Activated CD4-positive, CD25-positive, alpha-beta regulatory T cell treated with anti-CD3 and anti-CD28 coated beads, Interleukin-2, amount 50 U/mL, for 72 hours (primary cell): ENCODE data around the gene NT5C1B.

Experiments used
- DNase-seq: peaks from one replicate; pipeline ENCODE4 v3.0.0; 2021

Gene NT5C1B

DNA sequence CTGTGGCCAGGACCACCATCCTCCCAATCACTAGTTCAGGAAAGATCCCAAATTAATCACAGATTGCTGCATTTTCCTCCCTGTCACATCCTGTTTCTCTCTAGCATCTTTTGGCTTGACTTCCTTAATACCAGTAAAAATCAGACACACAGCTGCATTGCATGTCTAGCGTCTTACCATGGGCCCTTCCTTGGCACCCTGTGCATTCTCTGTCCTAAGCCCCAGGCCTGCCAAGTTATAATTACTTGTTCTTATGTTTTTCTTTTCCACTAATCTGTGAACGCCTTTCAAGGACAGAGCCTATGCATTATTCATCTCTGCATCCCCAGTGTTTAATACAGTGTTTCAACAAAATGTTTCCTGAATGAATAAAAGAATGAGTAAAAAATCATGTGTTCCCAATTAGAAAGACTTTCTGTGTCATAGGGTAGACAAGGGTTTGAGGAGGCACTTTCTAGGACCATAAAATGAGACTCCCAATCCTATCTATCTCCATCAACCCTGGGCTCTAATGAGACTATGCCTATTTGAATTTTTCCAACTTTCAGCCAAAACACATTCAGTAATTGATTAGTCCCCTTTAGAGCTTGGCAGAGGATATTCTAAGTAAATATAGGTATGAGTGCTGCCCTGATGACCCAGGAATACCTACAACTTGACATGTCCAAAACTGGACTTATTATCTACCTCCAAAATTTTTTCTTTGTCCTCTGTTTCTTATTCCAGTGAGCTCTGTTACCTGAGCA is 10.3 kb upstream of the NT5C1B start:
- no peak for DNase-seq

DNA sequence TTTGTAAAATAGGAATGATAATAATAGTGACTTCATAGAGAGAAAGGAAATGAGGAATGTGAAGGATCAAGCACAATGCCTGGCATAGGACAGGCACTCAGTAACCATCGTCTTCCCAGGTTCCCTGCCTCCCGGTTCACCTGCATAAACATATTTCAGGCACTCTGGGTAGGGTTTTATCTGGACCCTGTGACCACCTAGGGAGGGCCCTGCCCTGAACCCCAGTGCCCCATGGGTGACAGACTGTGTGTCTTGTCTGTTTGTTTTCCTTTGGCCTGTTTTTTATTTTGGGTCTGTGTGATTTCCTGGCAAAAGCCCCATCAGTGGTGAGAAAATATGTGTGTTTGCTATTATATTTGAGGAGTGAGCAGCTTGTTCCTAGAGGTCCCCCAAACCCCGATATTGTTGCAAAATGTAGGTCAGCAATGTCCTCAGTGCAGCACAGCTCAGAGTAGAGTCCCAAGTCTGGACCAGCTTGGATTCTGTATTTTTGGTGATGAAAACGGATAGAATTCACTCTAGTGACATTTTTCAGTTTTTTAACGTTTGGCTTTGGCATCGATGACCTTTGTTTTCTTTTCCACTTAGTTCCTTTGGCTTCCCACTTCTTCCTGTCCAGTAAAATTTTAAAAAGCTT is 9.6 kb upstream of the NT5C1B start:
- DNase-seq, result no peak

DNA sequence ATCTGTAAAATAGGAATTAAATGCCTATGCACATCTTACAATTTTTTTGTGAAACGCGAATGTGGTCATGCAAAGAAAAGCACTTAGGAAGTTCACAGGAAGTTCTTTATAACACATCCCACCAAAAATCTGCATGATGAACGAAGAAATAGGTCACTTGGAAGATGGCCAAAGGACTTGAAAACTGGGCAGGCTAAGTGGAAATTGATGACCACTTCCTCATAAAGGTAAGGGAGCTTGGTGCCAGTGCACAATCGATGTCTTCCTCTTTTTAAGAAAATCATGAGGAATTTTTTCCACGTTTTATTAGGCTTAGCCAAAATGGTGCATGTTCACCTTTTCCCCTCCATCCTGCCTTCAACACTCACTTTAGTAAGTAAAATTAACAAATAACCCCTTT is 8.2 kb upstream of the NT5C1B start:
- no peak for DNase-seq

DNA sequence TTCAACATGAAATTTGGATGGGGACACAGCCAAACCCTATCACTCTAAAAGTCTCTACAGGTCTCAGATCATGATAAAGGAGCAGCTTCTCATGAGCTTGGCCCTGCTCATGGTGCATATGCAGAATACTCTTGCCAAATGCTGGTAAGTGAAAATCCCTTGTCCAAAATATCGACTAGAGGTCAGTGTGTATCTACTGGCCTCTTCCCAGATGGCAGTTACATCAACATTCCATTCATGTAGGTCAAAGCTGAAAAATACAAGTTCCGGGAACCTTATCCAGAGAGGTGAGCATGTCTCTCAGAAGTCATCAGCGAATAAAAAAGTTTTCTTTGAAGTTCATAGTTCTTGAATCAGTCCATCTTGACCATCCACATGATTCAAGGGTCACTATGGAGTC is 7.6 kb upstream of the NT5C1B start:
- DNase-seq, result no peak

DNA sequence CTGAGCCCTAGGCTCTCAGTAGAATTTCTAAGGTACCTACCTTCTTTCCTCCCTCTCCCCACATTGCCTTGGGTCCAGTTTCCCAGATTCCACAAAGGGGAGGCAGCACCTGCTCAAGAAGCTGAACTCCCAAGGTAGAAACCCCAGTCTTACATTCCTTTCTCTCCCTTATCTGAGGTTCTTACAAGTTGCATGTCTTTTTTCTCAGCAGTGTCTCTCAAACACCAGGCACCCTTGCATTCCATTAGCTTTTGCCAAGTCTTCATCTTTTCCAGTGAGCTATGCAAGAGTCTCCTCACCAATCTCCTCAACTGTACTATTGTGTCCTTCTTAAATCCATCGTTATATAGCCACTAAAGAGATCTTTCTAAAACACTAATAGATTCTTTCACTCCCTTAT is 4.1 kb upstream of the NT5C1B start:
- DNase-seq, result no peak

DNA sequence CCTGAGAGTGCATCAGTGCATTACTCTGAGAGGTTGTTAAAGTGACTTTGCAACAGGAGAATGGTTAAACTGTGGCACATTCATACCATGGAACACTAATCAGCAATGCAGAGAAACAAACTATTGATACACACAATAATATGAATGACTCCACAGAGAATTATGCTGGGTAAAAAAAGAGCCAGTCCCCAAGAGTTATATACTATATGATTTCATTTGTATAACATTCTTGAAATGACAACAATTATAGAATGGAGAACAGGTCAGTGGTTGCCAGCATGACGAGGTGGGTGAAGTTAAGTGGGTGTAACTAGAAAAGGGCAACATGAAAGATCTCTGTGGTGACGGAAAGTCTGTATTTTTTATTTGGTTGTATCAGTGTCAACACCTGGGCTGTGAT is 3.0 kb upstream of the NT5C1B start:
- DNase-seq, result no peak

DNA sequence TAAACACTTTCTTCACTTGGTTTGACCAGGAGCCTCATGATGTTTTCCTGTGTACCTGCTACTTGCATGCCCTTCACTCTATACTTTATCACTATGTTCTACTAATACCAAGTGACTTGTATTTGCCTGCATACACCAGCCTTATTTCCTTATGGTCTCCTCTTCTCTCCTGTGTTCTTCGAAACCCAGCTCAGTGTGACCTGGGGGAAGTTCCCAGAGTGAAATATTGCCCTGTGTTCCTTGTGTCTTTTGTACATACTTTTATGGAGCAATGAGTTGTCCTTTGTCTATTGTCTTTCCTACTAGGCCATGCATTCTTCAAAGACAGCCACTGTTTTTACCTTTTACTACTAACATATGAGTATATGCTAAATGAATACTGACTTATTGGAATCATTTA is 567 bp downstream of the NT5C1B start:
- no peak for DNase-seq

DNA sequence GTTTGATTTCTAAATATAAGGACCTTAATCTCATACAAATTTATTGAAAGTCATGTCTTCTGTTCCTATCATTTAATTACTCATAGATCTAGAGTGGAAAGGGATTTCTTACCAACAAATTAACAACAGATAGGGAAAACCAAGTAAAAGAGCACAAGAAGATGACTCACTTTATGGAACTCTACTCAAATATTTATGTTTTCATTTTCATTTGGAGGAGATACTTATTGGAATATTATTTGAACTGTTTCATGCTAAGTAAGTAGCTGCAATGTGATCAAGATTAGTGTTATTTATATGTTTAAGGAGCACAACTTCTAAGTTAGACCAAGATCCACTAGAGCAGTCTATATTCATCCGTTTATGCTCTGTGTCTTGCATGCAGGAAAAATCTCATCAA is 1.3 kb downstream of the NT5C1B start:
- DNase-seq, result no peak

DNA sequence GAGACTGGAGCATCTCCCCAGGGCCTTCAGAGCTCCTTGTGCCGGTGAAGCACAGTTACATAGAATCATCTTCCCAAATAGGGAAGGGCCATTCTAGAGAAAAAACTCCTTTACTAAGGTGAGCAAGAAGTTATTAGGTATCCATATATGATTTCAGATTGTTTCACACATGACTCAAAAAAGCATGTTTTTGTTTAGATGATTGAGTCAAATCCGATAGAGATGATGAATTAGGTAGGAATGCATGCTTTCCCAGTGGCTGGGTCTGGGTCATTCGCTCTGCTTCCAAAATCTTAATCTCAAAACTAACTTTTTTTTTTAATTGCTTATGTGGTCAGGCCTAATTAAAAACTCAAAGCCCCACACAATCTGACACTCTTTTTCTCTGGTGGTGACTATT is 3.8 kb downstream of the NT5C1B start:
- DNase-seq, result no peak

DNA sequence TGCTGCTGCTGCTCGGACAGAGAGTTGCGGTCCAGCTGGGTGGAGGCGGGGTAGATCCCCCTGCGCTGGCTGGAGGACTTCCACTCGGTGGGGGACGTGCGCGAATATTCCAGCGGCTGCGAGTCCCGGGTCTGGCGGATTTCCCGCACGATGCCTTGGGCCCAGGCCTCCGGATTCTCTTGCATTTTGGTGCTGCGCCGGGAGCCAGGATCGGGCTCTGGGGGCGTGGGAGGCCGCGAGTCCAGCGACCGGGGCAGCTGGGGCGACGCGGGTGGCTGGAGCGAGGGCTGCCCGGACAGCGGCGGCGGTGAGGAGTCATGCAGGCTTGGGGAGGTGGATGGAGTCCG is 4.8 kb downstream of the NT5C1B start:
- DNase-seq, result no peak

DNA sequence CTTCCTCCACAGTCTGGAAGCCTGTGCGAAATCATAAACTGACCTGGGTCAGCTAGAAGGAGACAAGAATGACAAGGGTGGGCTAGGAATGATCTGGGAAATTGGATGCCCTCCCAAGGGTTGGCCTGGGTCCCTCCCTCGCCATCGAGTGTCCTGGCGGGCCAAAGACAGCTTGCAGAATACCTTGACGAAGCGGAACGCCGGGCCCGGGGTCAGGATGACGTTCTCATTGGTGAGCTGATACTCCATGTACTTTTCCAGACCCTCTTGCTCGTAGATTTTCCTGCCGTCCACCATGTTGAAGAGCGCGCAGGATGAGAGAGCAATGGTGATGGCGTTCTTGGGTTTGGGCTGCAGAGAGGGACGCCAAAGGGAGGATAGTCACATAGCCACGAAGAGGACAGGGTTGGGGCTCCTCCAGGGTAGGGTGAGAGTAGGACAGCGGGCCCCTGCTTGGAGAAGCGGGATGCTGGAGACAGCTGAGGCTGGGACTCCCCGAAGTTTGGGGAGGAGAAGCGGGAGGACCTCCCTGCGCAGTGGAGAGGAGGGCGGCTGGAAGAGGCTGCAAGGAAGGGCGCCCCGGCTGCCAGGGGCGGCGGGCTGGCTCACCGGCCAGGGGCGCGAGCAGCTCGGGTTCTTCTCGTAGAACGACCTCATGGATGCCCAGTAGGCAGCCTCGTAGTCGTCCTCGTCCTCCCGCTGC is 5.3 kb downstream of the NT5C1B start:
- DNase-seq, result no peak

DNA sequence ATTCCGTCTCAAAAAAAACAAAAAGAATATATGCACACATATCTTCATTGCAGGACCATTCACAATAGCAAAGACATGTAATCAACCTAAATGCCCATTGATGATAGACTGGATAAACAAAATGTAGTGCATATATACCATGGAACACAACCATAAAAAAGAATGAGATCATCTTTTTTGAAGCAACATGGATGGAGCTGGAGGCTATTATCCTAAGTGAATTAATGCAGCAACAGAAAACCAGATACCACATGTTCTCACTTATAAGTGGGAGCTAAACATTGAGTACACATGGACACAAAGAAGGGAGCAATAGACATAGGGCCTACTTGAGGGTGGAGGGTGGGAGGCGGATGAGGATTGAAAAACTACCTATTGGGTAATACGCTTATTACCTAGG is 8.8 kb downstream of the NT5C1B start:
- DNase-seq, result no peak

DNA sequence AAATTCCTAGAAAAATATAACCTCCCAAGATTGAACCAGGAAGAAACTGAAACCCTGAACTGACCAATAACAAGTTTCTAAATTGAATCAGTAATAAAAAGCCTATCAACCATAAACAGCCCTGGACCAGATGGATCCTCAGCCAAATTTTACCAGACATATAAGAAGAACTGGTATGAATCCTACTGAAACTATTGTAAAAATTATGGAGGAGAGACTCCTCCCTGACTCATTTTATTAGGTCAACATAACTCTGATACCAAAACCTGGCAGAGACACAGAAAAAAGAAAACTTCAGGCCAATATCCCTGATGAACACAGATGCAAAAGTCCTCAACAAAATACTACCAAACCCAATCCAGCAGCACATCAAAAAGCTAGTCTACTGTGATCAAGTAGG is 11.3 kb downstream of the NT5C1B start:
- no peak for DNase-seq

DNA sequence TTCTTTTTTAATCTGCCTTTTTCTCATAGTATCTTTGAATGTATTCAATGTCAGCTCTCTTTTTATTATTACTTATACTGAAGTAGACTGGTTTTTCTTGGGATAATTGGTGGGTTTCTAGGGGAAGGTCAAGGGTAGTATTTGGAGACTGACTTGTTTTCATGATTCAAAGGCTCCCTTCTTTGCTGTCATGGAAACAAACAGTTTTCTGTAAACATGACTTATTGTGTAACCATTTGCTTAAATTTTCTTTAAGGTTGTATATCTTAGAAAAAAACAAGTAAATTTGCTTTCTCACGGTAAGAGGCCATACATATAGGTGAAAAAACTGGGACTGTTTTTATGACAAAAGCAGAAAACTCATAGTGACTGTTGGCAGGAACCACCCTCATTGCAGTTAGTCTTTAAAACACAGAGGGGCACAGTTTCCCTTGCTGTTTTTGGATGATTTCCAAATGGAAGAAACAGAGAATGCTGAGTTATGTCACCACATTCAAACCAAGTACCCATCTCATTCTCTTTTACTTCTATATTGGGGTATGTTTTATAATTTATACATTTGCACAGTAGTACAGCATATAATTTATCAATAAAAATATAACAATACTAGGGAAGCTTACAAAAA is 23.1 kb downstream of the NT5C1B start:
- DNase-seq, result no peak

DNA sequence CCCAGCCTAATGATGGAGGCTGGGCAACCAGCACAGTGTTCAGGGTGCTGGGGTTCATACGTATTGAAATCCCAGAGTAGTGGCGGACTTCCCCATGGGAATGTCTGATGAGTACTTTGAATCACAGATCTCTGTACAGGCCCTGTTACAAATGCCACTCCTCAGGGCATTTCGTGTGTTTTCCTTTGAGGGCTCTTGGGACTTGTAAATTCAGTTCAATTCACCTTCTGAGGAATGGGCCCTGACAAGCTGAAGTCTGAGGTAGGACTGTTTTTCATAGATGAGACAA is 28.6 kb downstream of the NT5C1B start:
- no peak for DNase-seq

DNA sequence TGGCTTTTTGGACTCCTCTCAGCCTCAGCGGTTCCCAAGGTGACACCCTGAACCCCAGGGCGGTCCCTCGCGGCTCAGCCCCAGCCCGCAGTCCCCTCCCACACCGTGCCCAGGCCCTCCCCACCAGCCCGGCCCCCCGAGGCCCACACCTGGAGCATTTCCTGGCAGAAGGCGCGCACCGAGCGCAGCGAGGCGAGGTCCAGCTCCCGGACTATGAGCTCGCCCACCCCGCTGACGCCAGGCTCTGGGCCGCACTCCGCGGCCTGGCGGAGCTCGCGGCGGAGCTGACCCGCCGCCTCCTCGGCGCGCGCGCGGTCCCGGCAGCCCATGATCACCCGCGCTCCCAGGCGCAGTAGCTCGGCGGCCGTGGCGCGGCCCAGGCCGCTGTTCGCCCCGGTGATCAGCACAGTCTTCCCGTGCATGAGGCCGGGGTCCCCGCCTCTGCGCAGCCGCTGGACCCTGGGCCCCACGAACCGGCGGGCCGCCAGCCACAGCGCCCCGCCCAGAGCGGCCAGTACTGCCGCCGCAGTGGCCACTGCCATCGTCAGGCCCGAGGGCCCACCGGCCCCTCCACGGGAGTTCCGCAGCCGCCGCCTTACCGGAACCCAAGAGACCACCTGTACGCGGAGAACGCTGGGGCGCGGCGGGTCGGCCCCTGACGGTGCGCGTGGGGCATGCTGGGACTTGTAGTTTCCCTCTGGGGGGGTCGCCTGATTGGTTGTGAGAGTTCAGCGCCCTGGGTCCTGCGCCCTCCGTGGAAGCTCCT is 29.2 kb downstream of the NT5C1B start, which contains the start of gene RDH14:
TSS of gene RDH14 (minus strand) at position 623 of the 766 bp plus-strand sequence. CDS start at position 542, 81 bp downstream.
- peak; percentile 88 for DNase-seq

DNA sequence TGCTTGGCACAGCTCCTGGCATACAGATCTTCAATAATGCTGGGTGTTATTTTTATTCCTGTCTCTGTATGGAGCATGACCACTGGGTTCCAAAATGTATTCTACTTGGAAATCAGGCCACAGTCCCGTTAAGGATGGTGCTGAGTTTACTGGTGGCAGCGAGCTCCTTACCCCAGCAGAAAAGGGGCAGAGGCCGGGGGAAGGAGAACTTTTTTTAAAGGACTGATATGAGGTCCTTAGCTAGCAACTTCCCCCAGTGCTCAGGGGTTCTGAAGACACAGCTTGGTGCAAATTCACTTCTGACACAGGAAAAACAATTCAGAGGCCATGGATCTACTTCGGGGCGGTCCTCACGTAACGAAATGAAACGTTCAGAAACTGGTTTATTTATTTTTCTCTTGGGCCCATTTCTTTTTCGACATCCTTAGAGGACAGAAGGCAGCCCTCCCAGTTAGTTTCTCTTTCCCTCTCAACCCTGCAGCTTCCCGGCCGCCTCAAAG is 29.8 kb downstream of the NT5C1B start:
- no peak for DNase-seq

DNA sequence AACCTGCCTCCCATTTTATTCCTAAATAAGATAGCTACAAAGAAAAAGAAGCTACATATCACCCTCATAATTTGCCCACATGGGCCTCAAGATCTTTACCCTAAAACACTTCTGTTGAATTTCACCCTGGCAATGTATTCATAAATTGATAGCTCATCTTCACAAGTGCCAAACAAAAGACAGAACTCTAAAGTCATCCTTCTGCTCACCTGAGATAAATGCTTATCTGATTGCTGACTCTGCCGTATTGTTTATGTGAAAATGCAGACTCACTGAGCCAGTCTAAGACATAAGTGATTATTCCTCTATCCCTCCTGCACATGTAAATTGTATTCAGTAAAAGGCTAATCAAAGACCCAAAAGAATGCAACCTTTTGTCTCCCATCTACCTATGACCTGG is 30.9 kb downstream of the NT5C1B start:
- DNase-seq, result no peak

DNA sequence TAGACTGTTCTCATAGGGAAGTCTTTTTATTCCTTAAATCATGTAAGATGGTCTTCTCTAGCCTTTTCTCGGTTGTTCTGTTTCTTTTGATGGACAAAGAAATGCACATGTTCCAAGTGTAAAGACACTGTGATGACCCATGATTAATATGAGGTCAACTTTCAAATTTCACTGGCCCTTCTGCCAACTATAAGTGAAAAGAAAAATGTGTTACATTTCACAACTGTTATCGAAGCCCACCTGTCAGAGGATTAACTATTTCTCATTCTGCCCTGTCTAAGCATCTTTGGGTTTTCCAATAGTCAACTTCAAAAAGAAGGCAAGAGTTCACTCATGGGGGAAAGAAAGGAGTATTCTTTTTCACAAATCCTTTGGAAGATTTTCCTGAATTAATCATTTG is 32.2 kb downstream of the NT5C1B start:
- DNase-seq, result no peak

DNA sequence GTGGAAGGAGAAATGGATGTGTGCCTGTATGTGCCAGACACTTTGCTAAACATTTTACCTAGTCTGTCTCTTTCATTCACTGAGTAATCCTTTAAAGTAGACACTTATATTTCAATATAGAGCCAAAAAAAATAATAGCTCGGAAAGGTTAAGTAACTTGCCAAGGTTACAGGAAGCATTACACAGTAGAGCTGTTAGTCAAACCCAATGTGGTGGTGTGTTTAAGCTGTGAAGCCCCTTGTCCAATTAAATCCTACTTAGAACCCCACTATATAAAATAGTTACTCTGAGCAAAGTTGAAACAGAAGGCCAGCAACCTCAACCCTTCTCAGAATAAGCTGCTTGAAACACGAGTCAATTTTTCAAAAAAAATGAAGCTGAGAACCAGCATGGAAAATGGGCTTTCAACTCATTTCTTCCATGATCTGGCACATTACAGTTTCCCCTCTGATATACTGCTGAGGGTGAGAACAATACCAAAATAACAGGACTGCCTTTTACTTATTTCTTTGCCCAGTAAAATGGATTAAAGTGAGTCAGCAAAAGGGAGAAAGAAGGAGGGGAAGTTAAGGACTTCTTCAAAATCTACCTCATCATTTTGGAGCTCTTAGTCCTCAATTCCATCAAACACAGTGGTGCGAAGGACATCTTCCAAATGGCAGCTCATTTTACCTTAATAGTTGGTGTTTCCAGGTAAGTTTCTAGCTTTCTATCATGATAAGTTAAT is 36.9 kb downstream of the NT5C1B start:
- DNase-seq, result no peak

DNA sequence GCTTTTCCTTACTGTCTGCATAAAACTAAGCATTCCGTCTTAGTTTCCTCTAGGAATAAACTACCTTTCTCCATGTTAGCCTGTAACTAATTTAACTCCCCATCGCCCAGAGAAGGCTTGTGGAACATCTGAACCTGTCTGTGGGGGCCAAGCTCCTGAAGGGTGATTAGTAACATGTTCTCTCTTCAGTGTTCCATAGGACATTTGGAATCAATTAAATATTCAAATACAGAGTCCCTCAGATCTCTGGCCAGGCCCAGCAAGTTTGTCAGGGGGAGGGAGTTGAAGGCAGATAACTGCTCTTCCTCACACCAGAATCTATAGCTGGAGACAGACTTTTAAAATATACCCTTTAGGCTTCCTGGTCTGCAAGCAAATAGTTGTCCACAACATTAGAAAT is 37.7 kb downstream of the NT5C1B start:
- DNase-seq, result no peak

DNA sequence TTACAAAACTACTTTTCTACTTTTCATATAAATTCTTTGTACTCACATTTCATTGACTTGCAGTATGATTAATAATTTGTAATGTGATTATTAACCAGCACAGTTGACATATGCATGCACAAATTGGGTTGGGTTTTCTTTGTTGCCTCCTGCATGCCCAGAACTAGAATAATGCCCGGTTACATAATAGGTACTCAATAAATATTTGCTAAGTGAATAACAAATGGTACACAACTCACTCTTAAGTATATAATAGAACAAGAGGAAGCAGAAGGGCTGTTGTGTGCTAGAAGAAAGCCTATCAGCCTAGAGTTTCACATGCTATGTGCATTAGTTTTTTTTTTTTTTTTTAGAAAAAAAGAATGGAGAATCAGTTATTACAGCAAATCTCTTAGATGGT is 38.2 kb downstream of the NT5C1B start:
- no peak for DNase-seq
